ENCODE data around the gene SETD1A.
"Not testable (repeated sequence)": the region's sequence is repeated elsewhere in the genome, so short reads cannot be mapped to it uniquely, and the experiment has no call there.

Gene SETD1A

GRCh38 chr16:31010585-31011325 is 53.2 kb downstream of the SETD1A start, which contains the start of gene STX1B:
Gene STX1B, minus strand, starts transcription at chr16:31010638. Its CDS starts 242 bp downstream, at chr16:31010396.
- TF ChIP-seq CTCF (conservative IDR thresholded peaks at IDR 0.05; ENCODE audit: low read length), result no peak
- TF ChIP-seq EZH2phosphoT487 (IDR thresholded peaks at IDR 0.05; ENCODE audit: borderline replicate concordance), result no peak
- H3F3A ChIP-seq (ENCODE audit: low read depth), result no peaks in the 10 kb centered on the region
- H3K79me2 ChIP-seq (ENCODE audit: insufficient read depth, low read length), result no peaks in the 10 kb centered on the region
- peak within 1 kb of the TSS; percentile 71 for H3K4me2 ChIP-seq (ENCODE audit: low read depth, low read length, poor library complexity, severe bottlenecking)
- no peaks in the 10 kb centered on the region for H3K9me3 ChIP-seq (ENCODE audit: insufficient read depth, low read depth, low read length)
- no peaks in the 10 kb centered on the region for H3K27me3 ChIP-seq (ENCODE audit: insufficient read depth, low read length, poor library complexity, severe bottlenecking)
- H2AFZ ChIP-seq (ENCODE audit: low read length), result peak within 1 kb of the TSS; percentile 95
- peak within 1 kb of the TSS; percentile 70 for H3K4me3 ChIP-seq (ENCODE audit: low read length, poor library complexity, severe bottlenecking)
- H3K4me1 ChIP-seq (ENCODE audit: insufficient read depth, low read length, poor library complexity, severe bottlenecking), result peaks cover 5% of the 10 kb centered on the region
- peak within 1 kb of the TSS; percentile 47 for H3K9ac ChIP-seq (ENCODE audit: low read depth, low read length, poor library complexity, severe bottlenecking)
- no peaks in the 10 kb centered on the region for H3K9me2 ChIP-seq (replicated peaks; ENCODE audit: low read depth, low read length)
- H4K20me1 ChIP-seq (ENCODE audit: insufficient read depth, low read length, poor library complexity, severe bottlenecking), result no peaks in the 10 kb centered on the region
- H3K36me3 ChIP-seq (ENCODE audit: insufficient read depth, low read length), result no peaks in the 10 kb centered on the region

- H3K4me3 ChIP-seq (ENCODE audit: low read length, poor library complexity, severe bottlenecking); H4K20me1 ChIP-seq (ENCODE audit: insufficient read depth, low read length, poor library complexity, severe bottlenecking); H3K27me3 ChIP-seq (ENCODE audit: insufficient read depth, low read length, poor library complexity, severe bottlenecking); H3K9ac ChIP-seq (ENCODE audit: low read depth, low read length, poor library complexity, severe bottlenecking); H3K4me1 ChIP-seq (ENCODE audit: insufficient read depth, low read length, poor library complexity, severe bottlenecking); H2AFZ ChIP-seq (ENCODE audit: low read length); H3K4me2 ChIP-seq (ENCODE audit: low read depth, low read length, poor library complexity, severe bottlenecking); H3F3A ChIP-seq (ENCODE audit: low read depth); H3K9me3 ChIP-seq (ENCODE audit: insufficient read depth, low read depth, low read length); H3K9me2 ChIP-seq (replicated peaks; ENCODE audit: low read depth, low read length); H3K79me2 ChIP-seq (ENCODE audit: insufficient read depth, low read length); H3K36me3 ChIP-seq (ENCODE audit: insufficient read depth, low read length): not testable (repeated sequence)
These were observed 54.3 kb downstream of the SETD1A start for GRCh38 chr16:31011815-31012214.

- H3K9me3 ChIP-seq (ENCODE audit: insufficient read depth, low read depth, low read length); H3F3A ChIP-seq (ENCODE audit: low read depth); H4K20me1 ChIP-seq (ENCODE audit: insufficient read depth, low read length, poor library complexity, severe bottlenecking); H3K4me1 ChIP-seq (ENCODE audit: insufficient read depth, low read length, poor library complexity, severe bottlenecking); H3K4me3 ChIP-seq (ENCODE audit: low read length, poor library complexity, severe bottlenecking); H2AFZ ChIP-seq (ENCODE audit: low read length); H3K9ac ChIP-seq (ENCODE audit: low read depth, low read length, poor library complexity, severe bottlenecking); H3K9me2 ChIP-seq (replicated peaks; ENCODE audit: low read depth, low read length); H3K36me3 ChIP-seq (ENCODE audit: insufficient read depth, low read length); H3K79me2 ChIP-seq (ENCODE audit: insufficient read depth, low read length); H3K27me3 ChIP-seq (ENCODE audit: insufficient read depth, low read length, poor library complexity, severe bottlenecking); H3K4me2 ChIP-seq (ENCODE audit: low read depth, low read length, poor library complexity, severe bottlenecking): not testable (repeated sequence)
These were observed 55.7 kb downstream of the SETD1A start for GRCh38 chr16:31013292-31013691.

GRCh38 chr16:31016018-31016417 is 58.5 kb downstream of the SETD1A start:
- H3K9ac ChIP-seq (ENCODE audit: low read depth, low read length, poor library complexity, severe bottlenecking), result no peak overlapping the region
- no peak for TF ChIP-seq EZH2phosphoT487 (IDR thresholded peaks at IDR 0.05; ENCODE audit: borderline replicate concordance)
- TF ChIP-seq CTCF (conservative IDR thresholded peaks at IDR 0.05; ENCODE audit: low read length), result peak; percentile 34
- no peaks in the 10 kb centered on the region for H3K36me3 ChIP-seq (ENCODE audit: insufficient read depth, low read length)
- no peak overlapping the region for H3K4me2 ChIP-seq (ENCODE audit: low read depth, low read length, poor library complexity, severe bottlenecking)
- no peaks in the 10 kb centered on the region for H3F3A ChIP-seq (ENCODE audit: low read depth)
- no peaks in the 10 kb centered on the region for H3K27me3 ChIP-seq (ENCODE audit: insufficient read depth, low read length, poor library complexity, severe bottlenecking)
- H2AFZ ChIP-seq (ENCODE audit: low read length), result no peak overlapping the region
- no peak overlapping the region for H3K4me3 ChIP-seq (ENCODE audit: low read length, poor library complexity, severe bottlenecking)
- no peaks in the 10 kb centered on the region for H3K9me2 ChIP-seq (replicated peaks; ENCODE audit: low read depth, low read length)
- no peaks in the 10 kb centered on the region for H4K20me1 ChIP-seq (ENCODE audit: insufficient read depth, low read length, poor library complexity, severe bottlenecking)
- H3K4me1 ChIP-seq (ENCODE audit: insufficient read depth, low read length, poor library complexity, severe bottlenecking), result peaks cover 2% of the 10 kb centered on the region
- H3K9me3 ChIP-seq (ENCODE audit: insufficient read depth, low read depth, low read length), result no peaks in the 10 kb centered on the region
- H3K79me2 ChIP-seq (ENCODE audit: insufficient read depth, low read length), result no peaks in the 10 kb centered on the region

- not testable (repeated sequence) for H3K36me3 ChIP-seq (ENCODE audit: insufficient read depth, low read length); H2AFZ ChIP-seq (ENCODE audit: low read length); H3K9me2 ChIP-seq (replicated peaks; ENCODE audit: low read depth, low read length); H3K9ac ChIP-seq (ENCODE audit: low read depth, low read length, poor library complexity, severe bottlenecking); H3F3A ChIP-seq (ENCODE audit: low read depth); H3K27me3 ChIP-seq (ENCODE audit: insufficient read depth, low read length, poor library complexity, severe bottlenecking); H3K4me1 ChIP-seq (ENCODE audit: insufficient read depth, low read length, poor library complexity, severe bottlenecking); H3K4me3 ChIP-seq (ENCODE audit: low read length, poor library complexity, severe bottlenecking); H3K79me2 ChIP-seq (ENCODE audit: insufficient read depth, low read length); H4K20me1 ChIP-seq (ENCODE audit: insufficient read depth, low read length, poor library complexity, severe bottlenecking); H3K4me2 ChIP-seq (ENCODE audit: low read depth, low read length, poor library complexity, severe bottlenecking); H3K9me3 ChIP-seq (ENCODE audit: insufficient read depth, low read depth, low read length)
These were observed 60.2 kb downstream of the SETD1A start for GRCh38 chr16:31017756-31018155.

Measured in Loucy (cell line).